Measurements from ENCODE around the gene DHTKD1.

DNA sequence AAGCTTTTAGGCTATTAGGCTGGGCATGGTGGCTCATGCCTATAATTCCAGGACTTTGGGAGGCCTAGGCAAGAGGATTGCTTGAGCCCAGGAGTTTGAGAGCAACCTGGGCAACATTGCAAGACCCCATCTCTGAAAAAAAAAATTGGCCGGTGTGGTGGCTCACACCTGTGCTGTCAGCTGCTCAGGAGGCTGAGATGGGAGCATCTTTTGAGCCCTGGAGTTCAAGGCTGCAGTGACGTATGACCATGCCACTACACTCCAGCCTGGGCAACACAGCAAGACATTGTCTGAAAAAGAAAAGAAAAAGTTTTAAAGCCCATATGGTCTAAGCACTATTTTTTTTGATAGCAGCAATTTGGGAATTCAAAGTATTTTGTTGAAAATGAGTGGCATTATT lies 44.9 kb downstream of the DHTKD1 start:
- TF ChIP-seq, protein P1, sequence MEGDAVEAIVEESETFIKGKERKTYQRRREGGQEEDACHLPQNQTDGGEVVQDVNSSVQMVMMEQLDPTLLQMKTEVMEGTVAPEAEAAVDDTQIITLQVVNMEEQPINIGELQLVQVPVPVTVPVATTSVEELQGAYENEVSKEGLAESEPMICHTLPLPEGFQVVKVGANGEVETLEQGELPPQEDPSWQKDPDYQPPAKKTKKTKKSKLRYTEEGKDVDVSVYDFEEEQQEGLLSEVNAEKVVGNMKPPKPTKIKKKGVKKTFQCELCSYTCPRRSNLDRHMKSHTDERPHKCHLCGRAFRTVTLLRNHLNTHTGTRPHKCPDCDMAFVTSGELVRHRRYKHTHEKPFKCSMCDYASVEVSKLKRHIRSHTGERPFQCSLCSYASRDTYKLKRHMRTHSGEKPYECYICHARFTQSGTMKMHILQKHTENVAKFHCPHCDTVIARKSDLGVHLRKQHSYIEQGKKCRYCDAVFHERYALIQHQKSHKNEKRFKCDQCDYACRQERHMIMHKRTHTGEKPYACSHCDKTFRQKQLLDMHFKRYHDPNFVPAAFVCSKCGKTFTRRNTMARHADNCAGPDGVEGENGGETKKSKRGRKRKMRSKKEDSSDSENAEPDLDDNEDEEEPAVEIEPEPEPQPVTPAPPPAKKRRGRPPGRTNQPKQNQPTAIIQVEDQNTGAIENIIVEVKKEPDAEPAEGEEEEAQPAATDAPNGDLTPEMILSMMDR (conservative IDR thresholded peaks at IDR 0.05; ENCODE audit: low read depth in 2 of 2): no peak
- TF ChIP-seq EZH2phosphoT487 (IDR thresholded peaks at IDR 0.05; ENCODE audit: unreplicated experiment): no peak
- no peak for TF ChIP-seq JUNB (IDR thresholded peaks at IDR 0.05; ENCODE audit: unreplicated experiment)
- TF ChIP-seq ZNF114 (CRISPR knock-in tag; IDR thresholded peaks at IDR 0.05): no peak
- TF ChIP-seq EZH2 (IDR thresholded peaks at IDR 0.05; ENCODE audit: low read depth, unreplicated experiment): no peak
- no peak for TF ChIP-seq POLR2AphosphoS5 (IDR thresholded peaks at IDR 0.05; ENCODE audit: low read depth)
- no peak for TF ChIP-seq NANOG (IDR thresholded peaks at IDR 0.05; ENCODE audit: borderline replicate concordance)
- TF ChIP-seq, protein P2, sequence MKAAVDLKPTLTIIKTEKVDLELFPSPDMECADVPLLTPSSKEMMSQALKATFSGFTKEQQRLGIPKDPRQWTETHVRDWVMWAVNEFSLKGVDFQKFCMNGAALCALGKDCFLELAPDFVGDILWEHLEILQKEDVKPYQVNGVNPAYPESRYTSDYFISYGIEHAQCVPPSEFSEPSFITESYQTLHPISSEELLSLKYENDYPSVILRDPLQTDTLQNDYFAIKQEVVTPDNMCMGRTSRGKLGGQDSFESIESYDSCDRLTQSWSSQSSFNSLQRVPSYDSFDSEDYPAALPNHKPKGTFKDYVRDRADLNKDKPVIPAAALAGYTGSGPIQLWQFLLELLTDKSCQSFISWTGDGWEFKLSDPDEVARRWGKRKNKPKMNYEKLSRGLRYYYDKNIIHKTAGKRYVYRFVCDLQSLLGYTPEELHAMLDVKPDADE (IDR thresholded peaks at IDR 0.05): no peak
- TF ChIP-seq ZNF331 (CRISPR knock-in tag; IDR thresholded peaks at IDR 0.05; ENCODE audit: low read depth): no peak
- no peak for TF ChIP-seq CREB1 (CRISPR knock-in tag; IDR thresholded peaks at IDR 0.05; ENCODE audit: low read depth)
- no peak for TF ChIP-seq STAT1 (IDR thresholded peaks at IDR 0.05; ENCODE audit: unreplicated experiment)
- TF ChIP-seq, protein P3, sequence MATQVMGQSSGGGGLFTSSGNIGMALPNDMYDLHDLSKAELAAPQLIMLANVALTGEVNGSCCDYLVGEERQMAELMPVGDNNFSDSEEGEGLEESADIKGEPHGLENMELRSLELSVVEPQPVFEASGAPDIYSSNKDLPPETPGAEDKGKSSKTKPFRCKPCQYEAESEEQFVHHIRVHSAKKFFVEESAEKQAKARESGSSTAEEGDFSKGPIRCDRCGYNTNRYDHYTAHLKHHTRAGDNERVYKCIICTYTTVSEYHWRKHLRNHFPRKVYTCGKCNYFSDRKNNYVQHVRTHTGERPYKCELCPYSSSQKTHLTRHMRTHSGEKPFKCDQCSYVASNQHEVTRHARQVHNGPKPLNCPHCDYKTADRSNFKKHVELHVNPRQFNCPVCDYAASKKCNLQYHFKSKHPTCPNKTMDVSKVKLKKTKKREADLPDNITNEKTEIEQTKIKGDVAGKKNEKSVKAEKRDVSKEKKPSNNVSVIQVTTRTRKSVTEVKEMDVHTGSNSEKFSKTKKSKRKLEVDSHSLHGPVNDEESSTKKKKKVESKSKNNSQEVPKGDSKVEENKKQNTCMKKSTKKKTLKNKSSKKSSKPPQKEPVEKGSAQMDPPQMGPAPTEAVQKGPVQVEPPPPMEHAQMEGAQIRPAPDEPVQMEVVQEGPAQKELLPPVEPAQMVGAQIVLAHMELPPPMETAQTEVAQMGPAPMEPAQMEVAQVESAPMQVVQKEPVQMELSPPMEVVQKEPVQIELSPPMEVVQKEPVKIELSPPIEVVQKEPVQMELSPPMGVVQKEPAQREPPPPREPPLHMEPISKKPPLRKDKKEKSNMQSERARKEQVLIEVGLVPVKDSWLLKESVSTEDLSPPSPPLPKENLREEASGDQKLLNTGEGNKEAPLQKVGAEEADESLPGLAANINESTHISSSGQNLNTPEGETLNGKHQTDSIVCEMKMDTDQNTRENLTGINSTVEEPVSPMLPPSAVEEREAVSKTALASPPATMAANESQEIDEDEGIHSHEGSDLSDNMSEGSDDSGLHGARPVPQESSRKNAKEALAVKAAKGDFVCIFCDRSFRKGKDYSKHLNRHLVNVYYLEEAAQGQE (IDR thresholded peaks at IDR 0.05; ENCODE audit: unreplicated experiment): no peak
- TF ChIP-seq, protein P4, sequence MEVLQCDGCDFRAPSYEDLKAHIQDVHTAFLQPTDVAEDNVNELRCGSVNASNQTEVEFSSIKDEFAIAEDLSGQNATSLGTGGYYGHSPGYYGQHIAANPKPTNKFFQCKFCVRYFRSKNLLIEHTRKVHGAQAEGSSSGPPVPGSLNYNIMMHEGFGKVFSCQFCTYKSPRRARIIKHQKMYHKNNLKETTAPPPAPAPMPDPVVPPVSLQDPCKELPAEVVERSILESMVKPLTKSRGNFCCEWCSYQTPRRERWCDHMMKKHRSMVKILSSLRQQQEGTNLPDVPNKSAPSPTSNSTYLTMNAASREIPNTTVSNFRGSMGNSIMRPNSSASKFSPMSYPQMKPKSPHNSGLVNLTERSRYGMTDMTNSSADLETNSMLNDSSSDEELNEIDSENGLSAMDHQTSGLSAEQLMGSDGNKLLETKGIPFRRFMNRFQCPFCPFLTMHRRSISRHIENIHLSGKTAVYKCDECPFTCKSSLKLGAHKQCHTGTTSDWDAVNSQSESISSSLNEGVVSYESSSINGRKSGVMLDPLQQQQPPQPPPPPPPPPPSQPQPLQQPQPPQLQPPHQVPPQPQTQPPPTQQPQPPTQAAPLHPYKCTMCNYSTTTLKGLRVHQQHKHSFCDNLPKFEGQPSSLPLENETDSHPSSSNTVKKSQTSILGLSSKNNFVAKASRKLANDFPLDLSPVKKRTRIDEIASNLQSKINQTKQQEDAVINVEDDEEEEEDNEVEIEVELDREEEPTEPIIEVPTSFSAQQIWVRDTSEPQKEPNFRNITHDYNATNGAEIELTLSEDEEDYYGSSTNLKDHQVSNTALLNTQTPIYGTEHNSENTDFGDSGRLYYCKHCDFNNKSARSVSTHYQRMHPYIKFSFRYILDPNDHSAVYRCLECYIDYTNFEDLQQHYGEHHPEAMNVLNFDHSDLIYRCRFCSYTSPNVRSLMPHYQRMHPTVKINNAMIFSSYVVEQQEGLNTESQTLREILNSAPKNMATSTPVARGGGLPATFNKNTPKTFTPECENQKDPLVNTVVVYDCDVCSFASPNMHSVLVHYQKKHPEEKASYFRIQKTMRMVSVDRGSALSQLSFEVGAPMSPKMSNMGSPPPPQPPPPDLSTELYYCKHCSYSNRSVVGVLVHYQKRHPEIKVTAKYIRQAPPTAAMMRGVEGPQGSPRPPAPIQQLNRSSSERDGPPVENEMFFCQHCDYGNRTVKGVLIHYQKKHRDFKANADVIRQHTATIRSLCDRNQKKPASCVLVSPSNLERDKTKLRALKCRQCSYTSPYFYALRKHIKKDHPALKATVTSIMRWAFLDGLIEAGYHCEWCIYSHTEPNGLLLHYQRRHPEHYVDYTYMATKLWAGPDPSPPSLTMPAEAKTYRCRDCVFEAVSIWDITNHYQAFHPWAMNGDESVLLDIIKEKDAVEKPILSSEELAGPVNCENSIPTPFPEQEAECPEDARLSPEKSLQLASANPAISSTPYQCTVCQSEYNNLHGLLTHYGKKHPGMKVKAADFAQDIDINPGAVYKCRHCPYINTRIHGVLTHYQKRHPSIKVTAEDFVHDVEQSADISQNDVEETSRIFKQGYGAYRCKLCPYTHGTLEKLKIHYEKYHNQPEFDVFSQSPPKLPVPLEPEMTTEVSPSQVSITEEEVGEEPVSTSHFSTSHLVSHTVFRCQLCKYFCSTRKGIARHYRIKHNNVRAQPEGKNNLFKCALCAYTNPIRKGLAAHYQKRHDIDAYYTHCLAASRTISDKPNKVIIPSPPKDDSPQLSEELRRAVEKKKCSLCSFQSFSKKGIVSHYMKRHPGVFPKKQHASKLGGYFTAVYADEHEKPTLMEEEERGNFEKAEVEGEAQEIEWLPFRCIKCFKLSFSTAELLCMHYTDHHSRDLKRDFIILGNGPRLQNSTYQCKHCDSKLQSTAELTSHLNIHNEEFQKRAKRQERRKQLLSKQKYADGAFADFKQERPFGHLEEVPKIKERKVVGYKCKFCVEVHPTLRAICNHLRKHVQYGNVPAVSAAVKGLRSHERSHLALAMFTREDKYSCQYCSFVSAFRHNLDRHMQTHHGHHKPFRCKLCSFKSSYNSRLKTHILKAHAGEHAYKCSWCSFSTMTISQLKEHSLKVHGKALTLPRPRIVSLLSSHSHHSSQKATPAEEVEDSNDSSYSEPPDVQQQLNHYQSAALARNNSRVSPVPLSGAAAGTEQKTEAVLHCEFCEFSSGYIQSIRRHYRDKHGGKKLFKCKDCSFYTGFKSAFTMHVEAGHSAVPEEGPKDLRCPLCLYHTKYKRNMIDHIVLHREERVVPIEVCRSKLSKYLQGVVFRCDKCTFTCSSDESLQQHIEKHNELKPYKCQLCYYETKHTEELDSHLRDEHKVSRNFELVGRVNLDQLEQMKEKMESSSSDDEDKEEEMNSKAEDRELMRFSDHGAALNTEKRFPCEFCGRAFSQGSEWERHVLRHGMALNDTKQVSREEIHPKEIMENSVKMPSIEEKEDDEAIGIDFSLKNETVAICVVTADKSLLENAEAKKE (CRISPR knock-in tag; IDR thresholded peaks at IDR 0.05): no peak

Data from GM23338 (cell line).